Measurements from ENCODE around the gene CIAO2B. TPM values are rescaled to one million over a fixed set of nuclear protein-coding genes. Genes with fewer than 3 reads are reported as not detected.

The CIAO2B gene
- total RNA-seq, 1 donor from 2014 or later: 89.4 TPM

GRCh38 chr16:66926961-66927436 is 7.2 kb downstream of the CIAO2B start:
- Mint-ChIP-seq H3K36me3 (ENCODE audit: unreplicated experiment) (no peaks in the 10 kb centered on the region), H3K27me3 (ENCODE audit: unreplicated experiment) (peaks cover 11% of the 10 kb centered on the region), H3K27ac (ENCODE audit: unreplicated experiment) (no peak overlapping the region), H3K9me3 (ENCODE audit: unreplicated experiment) (peaks cover 7% of the 10 kb centered on the region), H3K4me1 (ENCODE audit: low read depth, unreplicated experiment) (peaks cover 15% of the 10 kb centered on the region), H3K4me3 (ENCODE audit: unreplicated experiment) (peak overlapping the region; percentile 7)
- TF ChIP-seq CTCF (IDR thresholded peaks at IDR 0.05; ENCODE audit: partially characterized antibody, unreplicated experiment): no peak
- no peak for DNase-seq

- no peak for DNase-seq
- TF ChIP-seq CTCF (IDR thresholded peaks at IDR 0.05; ENCODE audit: partially characterized antibody, unreplicated experiment): no peak
- Mint-ChIP-seq H3K27me3 (ENCODE audit: unreplicated experiment) (peaks cover 11% of the 10 kb centered on the region), H3K36me3 (ENCODE audit: unreplicated experiment) (no peaks in the 10 kb centered on the region), H3K27ac (ENCODE audit: unreplicated experiment) (no peak overlapping the region), H3K9me3 (ENCODE audit: unreplicated experiment) (peaks cover 7% of the 10 kb centered on the region), H3K4me3 (ENCODE audit: unreplicated experiment) (peak overlapping the region; percentile 64), H3K4me1 (ENCODE audit: low read depth, unreplicated experiment) (peaks cover 16% of the 10 kb centered on the region)
These were observed 7.8 kb downstream of the CIAO2B start for GRCh38 chr16:66926171-66926947.

GRCh38 chr16:66925322-66925840 is 8.8 kb downstream of the CIAO2B start, which contains the start of gene RRAD:
TSS of gene RRAD (minus strand) at chr16:66925535. CDS start at chr16:66925179, 356 bp downstream.
- H3K27ac Mint-ChIP-seq (ENCODE audit: unreplicated experiment): no peak within 1 kb of the TSS
- peak within 1 kb of the TSS; percentile 64 for H3K4me3 Mint-ChIP-seq (ENCODE audit: unreplicated experiment)
- peaks cover 13% of the 10 kb centered on the region for H3K27me3 Mint-ChIP-seq (ENCODE audit: unreplicated experiment)
- DNase-seq: no peak
- no peak for TF ChIP-seq CTCF (IDR thresholded peaks at IDR 0.05; ENCODE audit: partially characterized antibody, unreplicated experiment)
- H3K4me1 Mint-ChIP-seq (ENCODE audit: low read depth, unreplicated experiment): peaks cover 18% of the 10 kb centered on the region
- H3K36me3 Mint-ChIP-seq (ENCODE audit: unreplicated experiment): no peaks in the 10 kb centered on the region
- peaks cover 7% of the 10 kb centered on the region for H3K9me3 Mint-ChIP-seq (ENCODE audit: unreplicated experiment)

- Mint-ChIP-seq H3K9me3 (ENCODE audit: unreplicated experiment) (peaks cover 7% of the 10 kb centered on the region), H3K27me3 (ENCODE audit: unreplicated experiment) (peaks cover 13% of the 10 kb centered on the region), H3K27ac (ENCODE audit: unreplicated experiment) (no peak overlapping the region), H3K4me1 (ENCODE audit: low read depth, unreplicated experiment) (peaks cover 18% of the 10 kb centered on the region), H3K4me3 (ENCODE audit: unreplicated experiment) (peak overlapping the region; percentile 34), H3K36me3 (ENCODE audit: unreplicated experiment) (no peaks in the 10 kb centered on the region)
- TF ChIP-seq CTCF (IDR thresholded peaks at IDR 0.05; ENCODE audit: partially characterized antibody, unreplicated experiment): peak; percentile 26
- DNase-seq: peak; percentile 73
These were observed 9.5 kb downstream of the CIAO2B start for GRCh38 chr16:66924527-66925321.

All from glutamatergic neuron (in vitro differentiated cells).